Raji (cell line): Measurements from ENCODE around the gene CNIH2.
A peak's percentile ranks its signal among the peaks of the same experiment; 100 is the strongest.

Source experiments
- POLR2A ChIP-seq: IDR thresholded peaks from 2 replicates; pipeline ENCODE4 v1.6.1; 2011; ENCODE audit warnings: low read depth, low read length, control low read depth; ENCODE audit not compliant: insufficient read depth

CNIH2 gene

DNA sequence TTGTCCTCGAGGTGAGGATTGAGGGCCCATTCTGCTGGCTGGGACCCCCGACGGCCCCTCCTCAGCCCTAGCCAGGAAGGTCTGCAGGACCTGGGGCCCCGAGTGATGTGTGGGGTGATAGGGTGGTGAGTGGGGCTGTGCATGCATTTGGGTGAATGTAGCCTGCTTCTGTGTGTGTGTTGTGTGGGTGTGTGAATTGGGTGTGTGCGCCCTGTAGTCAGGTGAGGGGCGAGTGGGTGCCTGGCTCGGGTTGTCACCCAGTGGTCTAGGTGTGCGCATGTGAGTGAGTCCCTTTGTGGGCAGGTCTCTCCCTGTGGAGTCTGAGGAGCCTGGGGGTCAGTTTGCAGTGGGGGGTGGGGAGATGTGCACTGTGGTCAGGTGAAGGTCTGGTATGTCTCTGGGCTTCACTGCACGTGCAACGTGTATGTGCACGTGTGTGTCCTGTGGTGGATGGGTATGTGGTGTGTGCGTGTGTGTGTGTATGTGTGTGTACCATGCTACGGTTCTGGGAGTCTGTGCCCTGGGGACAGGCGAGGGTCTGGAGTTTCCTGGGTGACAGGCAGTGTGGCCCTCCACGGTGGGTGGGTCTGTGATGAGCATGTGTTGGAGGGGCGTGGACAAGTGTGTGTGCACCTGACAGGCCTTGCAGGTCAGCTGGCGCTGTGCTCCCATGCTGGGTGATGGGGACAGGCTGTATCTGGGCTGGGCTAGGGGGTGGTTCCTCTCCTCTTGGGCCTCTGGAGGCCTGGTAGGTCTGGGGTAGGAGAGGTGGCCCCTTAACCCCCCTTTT is 14.8 kb downstream of the CNIH2 start:
- no peak for TF ChIP-seq POLR2A

DNA sequence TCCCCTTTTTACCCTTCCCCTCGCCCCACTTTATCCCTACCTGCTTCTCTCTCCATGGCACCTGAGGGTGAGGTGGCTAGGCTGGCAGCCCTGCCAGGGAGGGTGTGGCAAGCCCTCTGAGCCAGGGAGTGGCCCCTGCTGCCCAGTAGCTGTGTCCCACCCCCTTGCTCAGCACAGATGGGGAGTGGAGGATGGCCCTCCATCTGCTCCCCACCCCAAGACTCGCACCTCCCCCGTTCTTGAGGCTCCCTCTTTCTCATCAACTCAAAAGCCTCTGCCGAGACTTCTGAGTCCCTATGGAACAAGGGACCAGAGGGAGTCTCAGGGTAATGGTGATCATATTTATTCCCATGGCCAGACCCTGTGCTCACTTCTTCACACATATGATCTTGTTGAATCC is 15.4 kb downstream of the CNIH2 start:
- TF ChIP-seq POLR2A = no peak

DNA sequence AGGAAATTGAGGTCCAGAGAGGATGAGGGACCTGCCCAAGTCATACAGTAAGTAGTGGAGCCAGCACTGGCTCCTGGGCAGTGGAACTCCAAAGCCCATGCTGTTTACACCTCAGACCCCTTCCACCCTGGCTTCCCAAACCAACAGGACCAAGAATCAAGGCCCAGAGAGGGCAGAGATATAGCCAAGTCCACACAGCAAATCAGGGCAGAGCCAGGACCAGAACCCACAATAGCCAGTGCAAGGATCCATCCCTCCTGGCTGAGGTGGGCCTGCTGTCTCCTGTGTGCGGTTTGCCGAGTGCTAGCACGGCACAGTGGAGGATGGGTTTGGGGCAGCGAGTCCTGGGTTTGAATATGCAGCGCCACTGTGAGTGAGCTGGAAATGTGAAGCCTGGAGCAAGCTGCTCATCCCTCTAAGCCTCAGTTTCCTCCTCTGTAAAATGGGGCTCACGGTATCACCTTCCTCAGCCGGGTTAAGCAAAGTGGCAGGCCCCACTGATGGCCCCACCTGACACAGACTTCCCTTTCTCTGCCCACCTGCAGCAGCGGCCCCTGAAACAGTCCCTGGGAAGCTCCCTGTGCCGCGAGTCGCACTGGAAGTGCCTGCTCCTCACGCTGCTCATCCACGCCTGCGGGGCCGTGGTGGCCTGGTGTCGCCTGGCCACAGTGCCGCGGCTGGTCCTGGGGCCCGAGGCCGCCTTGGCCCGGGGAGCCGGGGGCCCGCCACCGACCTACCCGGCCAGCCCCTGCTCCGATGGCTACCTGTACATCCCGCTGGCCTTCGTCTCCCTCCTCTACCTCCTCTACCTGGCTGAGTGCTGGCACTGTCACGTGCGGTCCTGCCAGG is 16.0 kb downstream of the CNIH2 start:
- no peak for TF ChIP-seq POLR2A

GRCh38 chr11:66294626-66295620 is 16.9 kb downstream of the CNIH2 start:
- TF ChIP-seq POLR2A = no peak

- TF ChIP-seq POLR2A = no peak
Observed at GRCh38 chr11:66297610-66298009, 19.6 kb downstream of the CNIH2 start.

- no peak for TF ChIP-seq POLR2A
Observed at GRCh38 chr11:66299186-66299585, 21.2 kb downstream of the CNIH2 start.

GRCh38 chr11:66302656-66303055 is 24.7 kb downstream of the CNIH2 start:
- no peak for TF ChIP-seq POLR2A

DNA sequence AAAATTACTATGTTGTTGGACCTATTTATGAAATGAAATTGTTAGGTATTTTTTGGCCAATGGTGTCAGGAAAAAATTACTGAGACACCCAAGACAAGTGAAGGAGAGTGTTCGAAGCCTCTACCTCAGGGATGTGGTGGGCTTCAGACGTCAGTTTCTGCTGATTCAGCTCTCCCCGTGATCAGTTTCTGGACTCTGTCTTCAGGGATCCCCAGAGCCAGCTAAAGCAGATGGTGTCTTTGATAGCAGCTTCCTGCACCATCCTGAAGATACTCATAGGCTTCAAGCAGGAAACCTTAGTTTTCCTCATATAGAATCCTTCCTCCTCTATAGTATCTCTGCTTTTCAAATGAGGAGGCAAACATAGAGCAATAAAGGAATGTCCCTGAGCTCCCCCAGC is 31.5 kb downstream of the CNIH2 start:
- TF ChIP-seq POLR2A = no peak

GRCh38 chr11:66310324-66310723 is 32.3 kb downstream of the CNIH2 start:
- TF ChIP-seq POLR2A = no peak

- TF ChIP-seq POLR2A = no peak
Observed at GRCh38 chr11:66311470-66311964, 33.5 kb downstream of the CNIH2 start.

DNA sequence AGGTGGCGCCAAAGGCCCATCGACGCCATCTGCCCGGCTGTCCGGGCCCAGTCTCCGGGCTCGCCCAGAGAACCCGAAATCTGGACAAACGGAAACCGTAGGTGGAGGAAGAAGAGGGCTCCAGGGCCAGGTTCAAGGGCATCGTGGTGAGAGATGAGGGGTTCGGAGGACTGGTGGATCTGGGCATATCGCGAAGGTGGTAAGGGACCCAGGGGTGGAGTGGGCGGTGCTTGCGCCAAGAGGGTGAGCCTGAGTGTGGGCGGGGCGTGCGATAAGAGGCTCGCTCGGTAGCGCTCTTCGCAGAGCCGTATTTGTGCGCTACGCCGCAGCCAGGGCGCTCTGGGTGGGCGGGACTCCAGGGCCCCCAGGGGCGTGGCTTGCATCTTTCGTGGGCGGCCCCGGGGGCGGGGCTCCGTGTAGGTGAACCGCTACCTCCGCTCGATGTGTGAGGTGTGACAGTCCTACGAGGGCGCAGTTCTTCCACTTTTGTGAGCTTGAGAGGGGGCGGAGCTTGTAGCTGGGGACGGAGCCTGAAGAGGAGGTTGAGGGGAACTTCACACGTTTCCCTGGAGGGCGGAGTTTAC is 34.1 kb downstream of the CNIH2 start:
- TF ChIP-seq POLR2A = peak; percentile 52

DNA sequence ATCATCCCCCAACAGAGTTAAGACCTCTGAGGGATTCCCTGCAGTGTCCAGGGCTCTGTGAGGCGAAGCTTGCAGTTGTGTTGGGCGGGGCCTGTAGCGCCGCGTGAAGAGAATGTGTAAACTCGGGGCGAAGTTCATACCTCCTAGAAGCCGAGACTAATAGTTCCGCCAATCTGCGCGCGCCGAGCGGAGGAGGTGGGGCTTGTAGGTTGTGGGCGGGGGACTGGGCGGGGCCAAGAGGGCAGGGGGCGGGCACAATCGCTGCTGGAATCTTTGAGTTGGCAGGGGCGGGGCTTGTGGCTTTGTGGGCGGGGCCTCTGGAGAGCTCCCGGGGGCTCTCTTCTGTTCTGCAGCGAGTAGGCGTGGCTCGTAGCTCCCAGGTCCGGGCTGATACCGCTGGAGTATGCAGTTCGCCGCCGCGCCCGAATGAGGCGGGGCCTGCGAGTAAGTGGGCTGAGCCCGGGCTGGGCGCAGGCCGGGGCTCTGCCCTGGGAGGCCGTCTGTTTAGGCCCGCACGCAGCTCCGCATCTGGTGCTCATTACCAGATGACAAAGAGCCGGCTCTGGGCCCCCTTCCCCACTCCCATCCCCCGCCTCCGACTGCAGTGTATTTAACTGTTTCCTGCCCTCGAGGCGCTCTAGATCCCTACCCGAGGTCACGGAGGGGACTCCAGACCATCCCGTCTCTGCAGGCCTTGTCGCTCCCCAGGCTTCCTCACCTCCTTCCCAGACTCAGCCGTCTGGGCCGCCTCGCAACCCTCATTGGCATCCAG is 34.8 kb downstream of the CNIH2 start:
- TF ChIP-seq POLR2A = no peak; the same call in 1 of the 2 replicates

GRCh38 chr11:66313321-66314185 is 35.6 kb downstream of the CNIH2 start:
- no peak for TF ChIP-seq POLR2A

- TF ChIP-seq POLR2A = no peak
Observed at GRCh38 chr11:66314186-66314501, 36.2 kb downstream of the CNIH2 start.
